Trophoblast cell (in vitro differentiated cells and primary cell): ENCODE results near the gene SRP72.

Experiments
- DNase-seq, 2 donors: peaks; one replicate each; pipeline ENCODE4 v3.0.0-alpha.2; 2016
- H2AFZ ChIP-seq: 2 replicates; pipeline ENCODE4 v1.6.1; 2013; ENCODE audit warnings: low read length, moderate library complexity, mild to moderate bottlenecking; ENCODE audit not compliant: insufficient read depth, poor library complexity
- H2AK5ac ChIP-seq: 2 replicates; pipeline ENCODE4 v1.6.1; 2013; ENCODE audit warnings: mild to moderate bottlenecking, low read length
- H2BK120ac ChIP-seq: 2 replicates; pipeline ENCODE4 v1.6.1; 2013; ENCODE audit warnings: low read length, mild to moderate bottlenecking, moderate library complexity; ENCODE audit not compliant: insufficient read depth, poor library complexity
- H2BK12ac ChIP-seq: 2 replicates; pipeline ENCODE4 v1.6.1; 2013; ENCODE audit warnings: mild to moderate bottlenecking, low read length, moderate library complexity
- H2BK5ac ChIP-seq: 2 replicates; pipeline ENCODE4 v1.6.1; 2013; ENCODE audit warnings: low read length, low read depth, moderate library complexity, mild to moderate bottlenecking; ENCODE audit not compliant: poor library complexity
- H3K14ac ChIP-seq: 2 replicates; pipeline ENCODE4 v1.6.1; 2013; ENCODE audit warnings: mild to moderate bottlenecking, low read length
- H3K18ac ChIP-seq: 2 replicates; pipeline ENCODE4 v1.6.1; 2013; ENCODE audit warnings: mild to moderate bottlenecking, low read length
- H3K23ac ChIP-seq: 2 replicates; pipeline ENCODE4 v1.6.1; 2013; ENCODE audit warnings: low read length
- H3K27ac ChIP-seq: 2 replicates; pipeline ENCODE4 v1.5.1; 2013; ENCODE audit warnings: low read depth, mild to moderate bottlenecking, inconsistent platforms, low read length, moderate library complexity
- H3K27me3 ChIP-seq: 2 replicates; pipeline ENCODE4 v1.6.1; 2013; ENCODE audit warnings: inconsistent platforms, mild to moderate bottlenecking, low read length, moderate library complexity; ENCODE audit not compliant: insufficient read depth
- H3K36me3 ChIP-seq, 2 experiments: 1 replicate in 1 of 2; 2 replicates in 1 of 2; pipeline ENCODE4 v1.6.1; 2013; ENCODE audit warnings: low read length in 2 of 2, mild to moderate bottlenecking in 2 of 2, moderate library complexity in 1 of 2; ENCODE audit not compliant: insufficient read depth in 2 of 2, control insufficient read depth in 1 of 2
- H3K4ac ChIP-seq: 2 replicates; pipeline ENCODE4 v1.6.1; 2013; ENCODE audit warnings: low read depth, mild to moderate bottlenecking, low read length, moderate library complexity
- H3K4me1 ChIP-seq, 2 experiments: 1 replicate in 1 of 2; 2 replicates in 1 of 2; pipeline ENCODE4 v1.6.1; 2013; ENCODE audit warnings: low read length in 2 of 2, mild to moderate bottlenecking in 2 of 2, moderate library complexity in 1 of 2; ENCODE audit not compliant: insufficient read depth in 2 of 2, control insufficient read depth in 1 of 2
- H3K4me2 ChIP-seq: 2 replicates; pipeline ENCODE4 v1.6.1; 2013; ENCODE audit warnings: inconsistent platforms, mild to moderate bottlenecking, low read length, moderate library complexity
- H3K4me3 ChIP-seq: 2 replicates; pipeline ENCODE4 v1.5.1; 2013; ENCODE audit warnings: mild to moderate bottlenecking, low read depth, low read length, inconsistent platforms
- H3K79me1 ChIP-seq: one replicate; pipeline ENCODE4 v1.6.1; 2013; ENCODE audit warnings: low read length
- H3K79me2 ChIP-seq: 2 replicates; pipeline ENCODE4 v1.6.1; 2013; ENCODE audit warnings: low read length, mild to moderate bottlenecking; ENCODE audit not compliant: control insufficient read depth, insufficient read depth, poor library complexity
- H3K9ac ChIP-seq: 2 replicates; pipeline ENCODE4 v1.6.1; 2013; ENCODE audit warnings: mild to moderate bottlenecking, low read length
- H3K9me3 ChIP-seq: 2 replicates; pipeline ENCODE4 v1.6.1; 2013; ENCODE audit warnings: low read depth, mild to moderate bottlenecking, control low read depth, inconsistent platforms, low read length; ENCODE audit not compliant: insufficient read depth
- H4K12ac ChIP-seq: 2 replicates; pipeline ENCODE4 v1.6.1; 2013; ENCODE audit warnings: low read depth, mild to moderate bottlenecking, low read length, moderate library complexity
- H4K8ac ChIP-seq: 2 replicates; pipeline ENCODE4 v1.6.1; 2013; ENCODE audit warnings: low read depth, mild to moderate bottlenecking, low read length, moderate library complexity
- H4K91ac ChIP-seq: one replicate; pipeline ENCODE4 v1.6.1; 2013; ENCODE audit warnings: low read depth, mild to moderate bottlenecking, low read length, moderate library complexity
- WGBS: extraction: QIAGEN DNeasy Blood & Tissue Kit; methylation state at CpG from one replicate; pipeline ENCODE4 v1.1.7; 2013; ENCODE audit warnings: missing lambda C conversion rate; ENCODE audit not compliant: insufficient read length, insufficient coverage; ENCODE audit errors: extremely low coverage; 5-methylcytosine and 5-hydroxymethylcytosine counted together

SRP72 gene

DNA sequence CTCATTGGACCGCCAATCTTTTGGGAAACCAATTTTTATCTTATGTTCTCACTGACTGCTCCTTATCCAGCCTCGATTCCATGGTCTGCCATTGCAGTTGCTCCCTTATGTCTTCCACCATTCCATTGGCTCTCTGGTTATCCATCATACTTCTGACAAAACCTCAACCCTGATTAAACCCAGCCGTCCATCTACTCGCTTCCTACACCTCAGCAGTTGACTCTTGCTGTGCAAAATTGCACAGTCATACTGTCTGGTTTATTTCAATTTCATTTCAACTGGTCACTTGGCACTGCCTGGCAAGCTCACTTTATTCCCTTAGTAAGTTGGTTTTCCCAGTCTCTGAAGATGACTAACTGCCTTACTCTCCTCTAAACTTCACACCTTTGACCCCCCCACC, 64.4 kb downstream of the SRP72 start:
- no peak overlapping the region for H3K9ac ChIP-seq
- no peak overlapping the region for H2AK5ac ChIP-seq
- no peak overlapping the region for H3K4ac ChIP-seq
- no peak overlapping the region for H3K4me3 ChIP-seq
- no peak overlapping the region for H3K18ac ChIP-seq
- H2AFZ ChIP-seq, result no peak overlapping the region
- whole genome bisulfite sequencing, result no CpG with 5 or more reads among the region's 4 CpGs
- peaks cover 17% of the 10 kb centered on the region for H3K27me3 ChIP-seq
- H3K23ac ChIP-seq, result no peak overlapping the region
- no peak for DNase-seq
- H4K8ac ChIP-seq, result no peak overlapping the region
- no peak overlapping the region for H3K27ac ChIP-seq
- no peak overlapping the region for H2BK120ac ChIP-seq
- H2BK5ac ChIP-seq, result no peak overlapping the region
- no peak overlapping the region for H4K91ac ChIP-seq
- no peaks in the 10 kb centered on the region for H3K9me3 ChIP-seq
- H3K14ac ChIP-seq, result no peak overlapping the region
- H3K4me2 ChIP-seq, result no peak overlapping the region
- no peaks in the 10 kb centered on the region for H3K79me2 ChIP-seq
- no peak overlapping the region for H4K12ac ChIP-seq
- no peaks in the 10 kb centered on the region for H3K79me1 ChIP-seq
- peaks cover 5 to 10% of the 10 kb centered on the region in 2 experiments for H3K4me1 ChIP-seq
- no peak overlapping the region for H2BK12ac ChIP-seq
- H3K36me3 ChIP-seq, result no peaks in the 10 kb centered on the region

DNA sequence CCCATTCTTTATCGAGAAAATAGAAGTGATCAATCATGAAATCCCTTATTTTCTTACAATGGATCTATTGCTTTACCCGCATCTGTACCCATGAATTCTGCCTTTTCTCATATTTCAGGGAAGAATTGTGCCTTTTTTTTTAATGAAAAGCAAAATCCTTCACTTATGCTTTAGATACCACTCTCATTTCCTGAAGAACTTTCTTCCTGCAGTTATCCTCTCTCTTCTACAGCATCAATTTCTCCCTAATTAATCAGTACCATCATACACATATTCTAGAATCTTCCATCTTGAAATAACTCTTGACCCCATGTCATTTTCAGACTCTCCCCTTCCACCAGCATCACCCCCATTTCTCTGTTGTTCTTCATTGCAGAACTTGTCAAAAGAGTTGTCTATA, 64.8 kb downstream of the SRP72 start:
- WGBS, result no CpG with 5 or more reads among the region's 2 CpGs
- H4K91ac ChIP-seq, result no peak overlapping the region
- H3K27ac ChIP-seq, result no peak overlapping the region
- H3K9ac ChIP-seq, result no peak overlapping the region
- no peak overlapping the region for H4K12ac ChIP-seq
- no peak overlapping the region for H3K18ac ChIP-seq
- H3K79me1 ChIP-seq, result no peaks in the 10 kb centered on the region
- H3K4me1 ChIP-seq, result peaks cover 5 to 10% of the 10 kb centered on the region in 2 experiments
- H3K4me2 ChIP-seq, result no peak overlapping the region
- no peak overlapping the region for H2AFZ ChIP-seq
- no peaks in the 10 kb centered on the region for H3K9me3 ChIP-seq
- no peak overlapping the region for H3K23ac ChIP-seq
- no peak overlapping the region for H2AK5ac ChIP-seq
- no peaks in the 10 kb centered on the region for H3K36me3 ChIP-seq
- H3K4me3 ChIP-seq, result no peak overlapping the region
- no peak overlapping the region for H4K8ac ChIP-seq
- no peak for DNase-seq
- no peak overlapping the region for H2BK120ac ChIP-seq
- no peak overlapping the region for H2BK12ac ChIP-seq
- peaks cover 17% of the 10 kb centered on the region for H3K27me3 ChIP-seq
- H3K4ac ChIP-seq, result no peak overlapping the region
- no peak overlapping the region for H2BK5ac ChIP-seq
- no peak overlapping the region for H3K14ac ChIP-seq
- no peaks in the 10 kb centered on the region for H3K79me2 ChIP-seq

- no peak overlapping the region for H4K8ac ChIP-seq
- H2AK5ac ChIP-seq, result no peak overlapping the region
- no peak overlapping the region for H2BK120ac ChIP-seq
- no CpG with 5 or more reads among the region's 7 CpGs for WGBS
- H3K4me3 ChIP-seq, result no peak overlapping the region
- no peak overlapping the region for H3K9ac ChIP-seq
- H3K4ac ChIP-seq, result no peak overlapping the region
- H3K27ac ChIP-seq, result no peak overlapping the region
- no peaks in the 10 kb centered on the region for H3K79me1 ChIP-seq
- H2AFZ ChIP-seq, result no peak overlapping the region
- H3K79me2 ChIP-seq, result no peaks in the 10 kb centered on the region
- no peak overlapping the region for H3K18ac ChIP-seq
- no peaks in the 10 kb centered on the region for H3K9me3 ChIP-seq
- H3K27me3 ChIP-seq, result peaks cover 14% of the 10 kb centered on the region
- no peak overlapping the region for H2BK5ac ChIP-seq
- H3K36me3 ChIP-seq, result no peaks in the 10 kb centered on the region
- H3K4me1 ChIP-seq, result peaks cover under 1 to 2% of the 10 kb centered on the region in 2 experiments
- H3K14ac ChIP-seq, result no peak overlapping the region
- H4K12ac ChIP-seq, result no peak overlapping the region
- no peak overlapping the region for H3K4me2 ChIP-seq
- no peak overlapping the region for H3K23ac ChIP-seq
- H2BK12ac ChIP-seq, result no peak overlapping the region
- no peak for DNase-seq
- H4K91ac ChIP-seq, result no peak overlapping the region
These were observed 68.5 kb downstream of the SRP72 start for GRCh38 chr4:56535915-56536314.

- no peak overlapping the region for H2BK12ac ChIP-seq
- WGBS, result no CpG with 5 or more reads among the region's 1 CpG
- H3K4ac ChIP-seq, result no peak overlapping the region
- no peak overlapping the region for H3K14ac ChIP-seq
- no peak overlapping the region for H3K4me3 ChIP-seq
- H3K27me3 ChIP-seq, result peaks cover 2% of the 10 kb centered on the region
- no peak overlapping the region for H4K8ac ChIP-seq
- H3K36me3 ChIP-seq, result no peaks in the 10 kb centered on the region
- no peak overlapping the region for H2BK5ac ChIP-seq
- no peak overlapping the region for H2AK5ac ChIP-seq
- no peak overlapping the region for H3K27ac ChIP-seq
- H4K12ac ChIP-seq, result no peak overlapping the region
- H3K18ac ChIP-seq, result no peak overlapping the region
- no peak overlapping the region for H3K9ac ChIP-seq
- no peaks in the 10 kb centered on the region for H3K79me2 ChIP-seq
- H3K4me2 ChIP-seq, result no peak overlapping the region
- H3K9me3 ChIP-seq, result no peaks in the 10 kb centered on the region
- H2AFZ ChIP-seq, result no peak overlapping the region
- H3K23ac ChIP-seq, result no peak overlapping the region
- no peaks in the 10 kb centered on the region for H3K79me1 ChIP-seq
- no peak overlapping the region for H2BK120ac ChIP-seq
- H3K4me1 ChIP-seq, result no peaks in the 10 kb centered on the region
- H4K91ac ChIP-seq, result no peak overlapping the region
- no peak for DNase-seq
These were observed 69.7 kb downstream of the SRP72 start for GRCh38 chr4:56537147-56537546.
